CD14-positive monocyte (primary cell): ENCODE data around the gene CSMD2. TPM values are rescaled to one million over a fixed set of nuclear protein-coding genes. Genes with fewer than 3 reads are reported as not detected.

Experiments
- DNase-seq, 3 donors: peaks; one replicate each; pipeline ENCODE4 v3.0.0-alpha.2; 2011 to 2022
- H2AFZ ChIP-seq: 2 replicates; pipeline ENCODE4 v1.6.0; 2012; ENCODE audit warnings: mild to moderate bottlenecking, low read depth, low read length, inconsistent platforms; ENCODE audit not compliant: insufficient read depth, poor library complexity, severe bottlenecking
- H3K27ac ChIP-seq, 2 donors: 1 replicate in 1 of 2; 2 replicates in 1 of 2; pipeline ENCODE4 v1.5.1; 2012 to 2013; ENCODE audit warnings: low read length in 2 of 2, control low read depth in 1 of 2, inconsistent platforms in 1 of 2, low read depth in 1 of 2, mild to moderate bottlenecking in 1 of 2
- H3K27me3 ChIP-seq, 2 donors: one replicate each; pipeline versions ENCODE4 v1.6.0 to v1.6.1; 2011 to 2013; ENCODE audit warnings: low read length in 2 of 2; ENCODE audit not compliant: control insufficient read depth in 2 of 2, insufficient read depth in 2 of 2
- H3K36me3 ChIP-seq, 2 donors: replicated peaks in 1 of 2; 1 replicate in 1 of 2; 2 replicates in 1 of 2; pipeline versions ENCODE4 v1.5.1 to v1.6.1; 2012 to 2013; ENCODE audit warnings: low read length in 2 of 2, control low read depth in 1 of 2, inconsistent platforms in 1 of 2, mild to moderate bottlenecking in 1 of 2; ENCODE audit not compliant: insufficient read depth in 2 of 2, control insufficient read depth in 1 of 2
- H3K4me1 ChIP-seq, 2 donors: 1 replicate in 1 of 2; 2 replicates in 1 of 2; pipeline versions ENCODE4 v1.5.1 to v1.6.1; 2012 to 2013; ENCODE audit warnings: low read length in 2 of 2, control low read depth in 1 of 2, inconsistent platforms in 1 of 2, mild to moderate bottlenecking in 1 of 2, moderate library complexity in 1 of 2; ENCODE audit not compliant: insufficient read depth in 2 of 2, control insufficient read depth in 1 of 2
- H3K4me2 ChIP-seq: replicated peaks from 2 replicates; pipeline ENCODE3; 2012; ENCODE audit warnings: low read length, moderate library complexity, mild to moderate bottlenecking; ENCODE audit not compliant: poor library complexity, severe bottlenecking; ENCODE audit errors: extremely low read depth
- H3K4me3 ChIP-seq, 3 experiments: fragments of 200-600 bp in 1 of 3; sonication (generic) in 1 of 3; replicated peaks in 1 of 3; 1 replicate in 2 of 3; 2 replicates in 1 of 3; pipeline ENCODE4 v1.5.1; 2011 to 2013; ENCODE audit warnings: low read length in 3 of 3, mild to moderate bottlenecking in 3 of 3, control low read depth in 2 of 3, low read depth in 2 of 3, inconsistent platforms in 1 of 3, moderate library complexity in 1 of 3
- H3K79me2 ChIP-seq: 2 replicates; pipeline ENCODE4 v1.6.0; 2012; ENCODE audit warnings: mild to moderate bottlenecking, control low read depth, inconsistent platforms, low read length, moderate library complexity; ENCODE audit not compliant: insufficient read depth
- H3K9ac ChIP-seq: 2 replicates; pipeline ENCODE4 v1.6.0; 2017; ENCODE audit warnings: low read length, mild to moderate bottlenecking; ENCODE audit not compliant: insufficient read depth, poor library complexity, severe bottlenecking
- H3K9me3 ChIP-seq, 2 donors: replicated peaks in 1 of 2; 1 replicate in 1 of 2; 2 replicates in 1 of 2; pipeline versions ENCODE4 v1.5.1 to v1.6.1; 2012 to 2013; ENCODE audit warnings: low read length in 2 of 2, control low read depth in 1 of 2; ENCODE audit not compliant: control insufficient read depth in 1 of 2, insufficient read depth in 1 of 2
- H4K20me1 ChIP-seq: 2 replicates; pipeline ENCODE4 v1.6.0; 2012; ENCODE audit warnings: mild to moderate bottlenecking, low read length, control low read depth, moderate library complexity; ENCODE audit not compliant: insufficient read depth
- H3K27ac Mint-ChIP-seq, 7 donors: one replicate each; pipeline ENCODE4 v1.8.0; 2020; ENCODE audit warnings: mild to moderate bottlenecking in 7 of 7, mixed read lengths in 7 of 7, moderate library complexity in 6 of 7, inconsistent platforms in 2 of 7
- H3K27me3 Mint-ChIP-seq, 3 donors: one replicate each; pipeline ENCODE4 v1.8.0; 2021 to 2022; ENCODE audit warnings: low read depth in 3 of 3, mild to moderate bottlenecking in 3 of 3, mixed read lengths in 3 of 3, moderate library complexity in 3 of 3, inconsistent platforms in 1 of 3
- H3K36me3 Mint-ChIP-seq, 2 donors: one replicate each; pipeline ENCODE4 v1.8.0; 2020; ENCODE audit warnings: mixed read lengths in 2 of 2, inconsistent platforms in 1 of 2, mild to moderate bottlenecking in 1 of 2
- H3K4me1 Mint-ChIP-seq: one replicate; pipeline ENCODE4 v1.8.0; 2020; ENCODE audit warnings: mild to moderate bottlenecking, mixed read lengths
- H3K4me3 Mint-ChIP-seq, 2 donors: one replicate each; pipeline ENCODE4 v1.8.0; 2020; ENCODE audit warnings: mild to moderate bottlenecking in 2 of 2, mixed read lengths in 2 of 2, moderate library complexity in 1 of 2
- H3K9me3 Mint-ChIP-seq, 7 donors: one replicate each; pipeline ENCODE4 v1.8.0; 2020 to 2022; ENCODE audit warnings: mixed read lengths in 7 of 7, mild to moderate bottlenecking in 6 of 7, moderate library complexity in 6 of 7, inconsistent platforms in 2 of 7
- CTCF ChIP-seq: fragments of 200-600 bp; IDR thresholded peaks from one replicate; pipeline ENCODE4 v1.8.0; 2022; ENCODE audit warnings: antibody characterized with exemption, mild to moderate bottlenecking
- WGBS: methylation state at CpG from one replicate; pipeline ENCODE4 v1.1.5; 2013; ENCODE audit warnings: missing lambda C conversion rate; ENCODE audit not compliant: insufficient coverage; 5-methylcytosine and 5-hydroxymethylcytosine counted together
- intact Hi-C, 2 donors: fragments of 100-400 bp; cut with micrococcal nuclease; formaldehyde crosslinking; loops; one replicate each; pipeline versions ENCODE4 v1.15.0 to v1.15.1; 2023
- polyA plus RNA-seq, 3 donors: library from polyadenylated mRNA; depleted of rRNA in 1 of 3; unstranded in 2 of 3; stranded (reverse) in 1 of 3; fragments of 300-500 nt in 2 of 3; fragments of >200 nt in 1 of 3; fragmentation: Illumina TruSeq in 2 of 3; gene quantifications; 1 replicate in 2 of 3; 2 replicates in 1 of 3; pipeline ENCODE4 v1.2.3, GENCODE V29; 2012 to 2021

Gene CSMD2
- polyA plus RNA-seq, 3 donors, result 0.04 TPM; not detected in 2

DNA sequence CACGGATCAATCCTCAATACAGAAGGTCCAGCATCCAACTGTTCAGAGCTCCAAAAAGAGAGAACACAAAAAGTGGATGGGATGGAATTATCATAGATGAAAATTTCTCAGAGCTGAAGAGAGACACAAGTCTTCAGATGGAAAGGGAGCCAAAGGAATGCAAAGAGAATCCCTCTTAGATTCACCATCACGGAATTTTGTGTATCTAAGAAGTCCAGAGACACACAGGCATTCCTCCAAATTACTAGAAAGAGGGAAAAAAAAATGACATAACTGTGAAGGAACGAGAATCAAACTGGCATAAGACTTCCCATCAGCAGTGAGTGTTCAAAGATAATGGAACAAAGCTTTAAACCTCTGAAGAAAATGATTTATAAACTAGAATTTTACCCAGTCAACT lies 591.4 kb downstream of the CSMD2 start:
- DNase-seq, result no peak
- Mint-ChIP-seq H3K9me3 (peaks cover 0 to 13% (median 2%) of the 10 kb centered on the region in 7 donors), H3K36me3 (no peaks in the 10 kb centered on the region), H3K4me1 (peaks cover 4% of the 10 kb centered on the region), H3K27me3 (peaks cover 0 to 10% (median 2%) of the 10 kb centered on the region in 3 donors), H3K4me3 (no peak overlapping the region), H3K27ac (no peak overlapping the region)
- H3K36me3 ChIP-seq, result no peaks in the 10 kb centered on the region
- H3K4me1 ChIP-seq, result peaks cover 0 to 2% of the 10 kb centered on the region in 2 donors
- no CpG with 5 or more reads among the region's 3 CpGs for WGBS
- no peaks in the 10 kb centered on the region for H4K20me1 ChIP-seq
- no peaks in the 10 kb centered on the region for H3K27me3 ChIP-seq
- H3K4me2 ChIP-seq, result no peak overlapping the region
- no peaks in the 10 kb centered on the region for H3K9me3 ChIP-seq
- no peak overlapping the region for H3K4me3 ChIP-seq
- no peak for TF ChIP-seq CTCF
- no peaks in the 10 kb centered on the region for H3K79me2 ChIP-seq
- H3K27ac ChIP-seq, result no peak overlapping the region
- H3K9ac ChIP-seq, result no peak overlapping the region
- H2AFZ ChIP-seq, result no peak overlapping the region
- intact Hi-C loops, result no loop called here

- no peak overlapping the region for H3K4me2 ChIP-seq
- Mint-ChIP-seq H3K4me3 (peak overlapping the region in 1 of 2 donors; percentile 26), H3K36me3 (no peaks in the 10 kb centered on the region), H3K27ac (no peak overlapping the region), H3K9me3 (peaks cover 0 to 15% (median 2%) of the 10 kb centered on the region in 7 donors), H3K4me1 (no peaks in the 10 kb centered on the region), H3K27me3 (peaks cover 0 to 12% (median 5%) of the 10 kb centered on the region in 3 donors)
- H3K4me1 ChIP-seq, result no peaks in the 10 kb centered on the region
- H3K9ac ChIP-seq, result no peak overlapping the region
- WGBS, result 86% methylated on average over 5 of the region's 5 CpGs
- no peak for DNase-seq
- H3K9me3 ChIP-seq, result no peaks in the 10 kb centered on the region
- H3K36me3 ChIP-seq, result no peaks in the 10 kb centered on the region
- no peaks in the 10 kb centered on the region for H4K20me1 ChIP-seq
- intact Hi-C loops, result no loop called here
- no peak overlapping the region for H3K27ac ChIP-seq
- H3K79me2 ChIP-seq, result no peaks in the 10 kb centered on the region
- no peak for TF ChIP-seq CTCF
- H3K27me3 ChIP-seq, result no peaks in the 10 kb centered on the region
- no peak overlapping the region for H2AFZ ChIP-seq
- H3K4me3 ChIP-seq, result no peak overlapping the region
Measured at GRCh38 chr1:33572387-33572786, 592.6 kb downstream of the CSMD2 start.
